GM12865 (cell line): ENCODE measurements around the gene CSNK1E.
A peak's percentile ranks its signal among the peaks of the same experiment; 100 is the strongest.

Experiments used
- DNase-seq: peaks from one replicate; pipeline ENCODE4 v3.0.0; 2010; ENCODE audit warnings: low read depth
- H3K4me3 ChIP-seq: 2 replicates; pipeline ENCODE4 v1.5.1; 2011; ENCODE audit warnings: mild to moderate bottlenecking, low read depth, low read length, control low read depth
- TF ChIP-seq, protein P1 (sequence below): IDR thresholded peaks from 2 replicates; pipeline ENCODE4 v1.5.1; 2011; ENCODE audit warnings: low read length, control low read depth, low read depth, inconsistent platforms; ENCODE audit not compliant: insufficient read depth; ENCODE audit errors: missing control alignments

Gene CSNK1E

DNA sequence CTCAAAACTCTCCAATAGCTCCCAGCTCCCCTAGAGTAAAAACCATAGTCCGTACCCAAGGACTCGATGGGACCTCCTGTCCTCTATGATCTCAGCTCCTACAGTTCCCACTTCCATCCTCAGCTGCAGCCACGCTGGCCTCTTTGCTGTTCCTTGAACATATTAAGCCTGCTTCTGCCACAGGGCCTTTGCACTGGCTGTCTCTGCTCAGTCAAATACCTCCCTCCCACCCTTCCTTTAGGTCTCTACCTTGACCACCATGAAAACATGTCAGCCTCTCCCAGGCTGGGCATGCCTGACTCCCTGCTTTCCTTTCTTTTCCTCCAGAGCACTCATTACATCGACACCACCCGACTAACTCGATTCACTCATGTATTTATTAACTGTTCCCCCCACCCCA lies 69.0 kb downstream of the CSNK1E start:
- TF ChIP-seq, protein P1, sequence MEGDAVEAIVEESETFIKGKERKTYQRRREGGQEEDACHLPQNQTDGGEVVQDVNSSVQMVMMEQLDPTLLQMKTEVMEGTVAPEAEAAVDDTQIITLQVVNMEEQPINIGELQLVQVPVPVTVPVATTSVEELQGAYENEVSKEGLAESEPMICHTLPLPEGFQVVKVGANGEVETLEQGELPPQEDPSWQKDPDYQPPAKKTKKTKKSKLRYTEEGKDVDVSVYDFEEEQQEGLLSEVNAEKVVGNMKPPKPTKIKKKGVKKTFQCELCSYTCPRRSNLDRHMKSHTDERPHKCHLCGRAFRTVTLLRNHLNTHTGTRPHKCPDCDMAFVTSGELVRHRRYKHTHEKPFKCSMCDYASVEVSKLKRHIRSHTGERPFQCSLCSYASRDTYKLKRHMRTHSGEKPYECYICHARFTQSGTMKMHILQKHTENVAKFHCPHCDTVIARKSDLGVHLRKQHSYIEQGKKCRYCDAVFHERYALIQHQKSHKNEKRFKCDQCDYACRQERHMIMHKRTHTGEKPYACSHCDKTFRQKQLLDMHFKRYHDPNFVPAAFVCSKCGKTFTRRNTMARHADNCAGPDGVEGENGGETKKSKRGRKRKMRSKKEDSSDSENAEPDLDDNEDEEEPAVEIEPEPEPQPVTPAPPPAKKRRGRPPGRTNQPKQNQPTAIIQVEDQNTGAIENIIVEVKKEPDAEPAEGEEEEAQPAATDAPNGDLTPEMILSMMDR: no peak
- H3K4me3 ChIP-seq: no peak overlapping the region
- no peak for DNase-seq

GRCh38 chr22:38247713-38248112 lies 69.5 kb downstream of the CSNK1E start:
- H3K4me3 ChIP-seq: no peak overlapping the region
- DNase-seq: no peak
- TF ChIP-seq, protein P1: no peak

- no peak for DNase-seq
- no peak overlapping the region for H3K4me3 ChIP-seq
- TF ChIP-seq, protein P1: no peak
These were observed 70.5 kb downstream of the CSNK1E start for GRCh38 chr22:38246692-38247091.

DNA sequence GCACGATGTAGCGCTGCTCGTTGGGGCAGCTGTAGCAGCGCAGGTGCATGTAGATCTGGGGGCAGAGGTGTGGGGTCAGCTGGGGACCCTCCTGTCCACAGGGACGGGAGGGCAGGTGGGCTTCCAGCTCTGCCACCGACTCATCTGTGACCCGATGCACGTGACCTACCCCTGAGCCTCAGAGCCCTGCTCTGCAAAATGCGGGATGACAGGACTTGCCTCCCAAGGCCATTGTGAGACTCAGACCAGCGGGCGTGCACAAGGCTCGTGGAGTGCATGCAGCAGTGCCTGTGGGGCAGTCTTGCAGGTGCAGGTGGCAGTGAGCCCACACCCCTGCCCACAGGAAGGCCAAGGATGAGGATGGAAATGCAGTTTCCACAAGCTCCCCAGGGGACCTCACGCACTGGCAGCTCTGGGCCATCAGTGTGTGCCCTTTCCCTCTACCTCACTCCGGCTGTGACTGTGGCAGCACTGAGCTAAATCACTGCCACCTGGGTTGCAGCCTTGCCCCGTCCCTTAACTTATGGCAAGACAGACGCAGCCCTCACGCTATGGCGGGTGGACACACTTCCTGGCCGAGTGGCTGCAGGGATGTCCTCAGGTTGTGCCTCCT lies 71.1 kb downstream of the CSNK1E start:
- TF ChIP-seq, protein P1: no peak
- DNase-seq: no peak
- no peak overlapping the region for H3K4me3 ChIP-seq

DNA sequence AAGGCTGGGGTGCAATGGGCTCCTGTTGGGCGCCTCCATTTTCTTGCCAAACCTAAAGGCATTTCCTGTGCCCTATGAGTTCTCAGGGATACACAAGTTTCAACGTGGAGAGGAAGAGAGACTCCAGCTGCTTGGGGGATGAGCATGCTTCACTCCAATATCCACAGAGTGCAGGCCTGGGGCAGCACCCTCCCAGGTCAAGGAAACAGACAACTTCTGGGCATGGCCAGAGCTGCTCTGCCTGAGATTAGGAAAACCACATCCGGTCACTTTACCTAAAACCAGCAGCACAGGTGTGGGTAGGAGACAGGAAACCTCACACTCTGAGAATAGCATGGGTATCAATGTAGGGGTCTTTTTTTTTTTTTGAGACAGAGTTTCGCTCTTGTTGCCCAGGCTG lies 73.1 kb downstream of the CSNK1E start:
- TF ChIP-seq, protein P1: no peak
- DNase-seq: peak; percentile 65
- H3K4me3 ChIP-seq: no peak overlapping the region

DNA sequence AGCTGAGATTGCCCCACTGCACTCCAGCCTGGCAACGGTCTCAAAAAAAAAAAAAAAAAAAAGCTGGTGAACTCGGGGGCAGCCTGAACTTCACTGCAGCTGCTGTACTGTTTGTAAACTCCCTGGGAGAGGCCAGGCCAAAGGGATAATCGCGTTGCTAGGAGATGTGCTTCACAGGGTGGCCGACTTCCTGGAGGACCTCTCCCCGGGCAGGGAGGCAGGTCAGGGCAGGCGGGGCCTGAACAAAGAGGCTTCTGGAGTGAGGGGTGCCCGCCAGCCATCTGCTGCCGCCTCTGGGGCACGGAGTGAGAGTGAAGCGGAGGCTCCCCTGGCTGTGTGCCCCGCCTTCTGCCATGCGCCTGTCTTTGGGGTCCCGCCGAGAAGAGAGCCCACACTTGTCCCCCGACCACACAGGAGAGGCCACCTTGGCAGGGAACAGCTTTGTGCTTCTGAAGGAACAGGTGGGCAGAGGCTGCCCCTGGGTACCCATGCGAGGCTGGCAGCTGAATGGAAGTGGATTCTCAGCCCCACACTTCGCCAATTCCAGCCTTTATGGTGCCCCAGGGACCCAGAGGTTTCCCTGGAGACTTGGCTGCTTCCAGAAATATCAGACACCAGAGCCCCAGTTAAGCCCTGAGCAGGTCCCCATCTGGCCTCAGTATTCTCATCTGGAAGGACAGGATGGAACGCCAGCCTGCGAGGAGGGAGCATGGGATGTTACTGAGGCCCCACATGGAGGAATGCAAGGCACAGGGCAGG lies 74.0 kb downstream of the CSNK1E start:
- DNase-seq: no peak
- no peak overlapping the region for H3K4me3 ChIP-seq
- TF ChIP-seq, protein P1: no peak
